ENCODE results near the gene KLF4.

- no peak for TF ChIP-seq IRF1 (CRISPR knock-in tag; IDR thresholded peaks at IDR 0.05)
- no peak for TF ChIP-seq CTCF (IDR thresholded peaks at IDR 0.05)
- TF ChIP-seq USF1 (CRISPR knock-in tag; IDR thresholded peaks at IDR 0.05): no peak
- TF ChIP-seq MAX (CRISPR knock-in tag; IDR thresholded peaks at IDR 0.05): no peak
- TF ChIP-seq FOXP1 (CRISPR knock-in tag; IDR thresholded peaks at IDR 0.05; ENCODE audit: borderline replicate concordance): no peak
- TF ChIP-seq E2F4 (CRISPR knock-in tag; IDR thresholded peaks at IDR 0.05; ENCODE audit: borderline replicate concordance, low read depth): no peak
- no peak for TF ChIP-seq ZNF317 (CRISPR knock-in tag; IDR thresholded peaks at IDR 0.05; ENCODE audit: borderline replicate concordance, low read depth)
These were observed 7.4 kb upstream of the KLF4 start for GRCh38 chr9:107496976-107497375.
